GM12801 (cell line): ENCODE data around the gene TEAD1.

Experiments
- TF ChIP-seq, protein P1 (sequence below): IDR thresholded peaks from one replicate; pipeline ENCODE4 v1.5.1; 2011; ENCODE audit warnings: control low read depth; ENCODE audit not compliant: insufficient read length; ENCODE audit errors: extremely low read depth

The TEAD1 gene

DNA sequence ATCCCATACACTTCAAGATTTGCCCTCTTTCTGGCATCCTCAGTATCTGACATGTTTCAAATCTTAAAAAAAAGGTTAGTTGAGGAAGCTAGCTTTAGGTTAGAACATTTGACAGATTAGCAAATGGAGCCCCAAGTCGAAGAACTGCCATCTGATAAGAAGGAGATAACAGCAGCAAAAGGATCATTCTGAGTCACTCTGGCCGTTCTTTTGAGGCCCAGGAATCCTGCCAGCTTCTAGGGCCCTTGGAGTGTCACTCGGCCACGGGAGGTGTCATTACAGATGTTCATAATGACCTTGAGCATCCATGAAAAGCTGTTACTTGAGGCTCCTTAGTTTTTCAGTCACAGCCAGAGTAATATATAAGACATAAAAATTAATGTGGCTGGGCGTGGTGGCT, 202.8 kb downstream of the TEAD1 start:
- TF ChIP-seq, protein P1, sequence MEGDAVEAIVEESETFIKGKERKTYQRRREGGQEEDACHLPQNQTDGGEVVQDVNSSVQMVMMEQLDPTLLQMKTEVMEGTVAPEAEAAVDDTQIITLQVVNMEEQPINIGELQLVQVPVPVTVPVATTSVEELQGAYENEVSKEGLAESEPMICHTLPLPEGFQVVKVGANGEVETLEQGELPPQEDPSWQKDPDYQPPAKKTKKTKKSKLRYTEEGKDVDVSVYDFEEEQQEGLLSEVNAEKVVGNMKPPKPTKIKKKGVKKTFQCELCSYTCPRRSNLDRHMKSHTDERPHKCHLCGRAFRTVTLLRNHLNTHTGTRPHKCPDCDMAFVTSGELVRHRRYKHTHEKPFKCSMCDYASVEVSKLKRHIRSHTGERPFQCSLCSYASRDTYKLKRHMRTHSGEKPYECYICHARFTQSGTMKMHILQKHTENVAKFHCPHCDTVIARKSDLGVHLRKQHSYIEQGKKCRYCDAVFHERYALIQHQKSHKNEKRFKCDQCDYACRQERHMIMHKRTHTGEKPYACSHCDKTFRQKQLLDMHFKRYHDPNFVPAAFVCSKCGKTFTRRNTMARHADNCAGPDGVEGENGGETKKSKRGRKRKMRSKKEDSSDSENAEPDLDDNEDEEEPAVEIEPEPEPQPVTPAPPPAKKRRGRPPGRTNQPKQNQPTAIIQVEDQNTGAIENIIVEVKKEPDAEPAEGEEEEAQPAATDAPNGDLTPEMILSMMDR = no peak

DNA sequence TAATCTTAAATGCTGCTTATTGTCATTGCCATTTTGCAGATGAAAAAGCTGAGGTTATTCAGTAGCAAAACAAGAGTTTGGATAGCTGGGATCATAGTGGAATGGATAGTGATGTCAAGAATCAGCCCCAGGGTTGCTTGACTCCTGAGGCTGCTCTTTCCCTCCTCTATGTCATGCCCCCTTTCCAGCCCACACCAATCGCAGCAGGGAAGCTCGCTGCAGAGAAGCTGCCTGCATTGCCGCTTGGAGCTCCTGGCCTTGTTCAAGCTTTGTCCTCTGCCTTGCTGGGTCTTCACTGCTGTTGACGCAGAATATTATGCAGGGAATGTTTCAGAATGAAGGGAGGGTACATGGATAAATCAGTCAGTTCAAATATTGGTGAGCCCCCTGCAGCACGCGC, 206.1 kb downstream of the TEAD1 start:
- TF ChIP-seq, protein P1 = no peak

DNA sequence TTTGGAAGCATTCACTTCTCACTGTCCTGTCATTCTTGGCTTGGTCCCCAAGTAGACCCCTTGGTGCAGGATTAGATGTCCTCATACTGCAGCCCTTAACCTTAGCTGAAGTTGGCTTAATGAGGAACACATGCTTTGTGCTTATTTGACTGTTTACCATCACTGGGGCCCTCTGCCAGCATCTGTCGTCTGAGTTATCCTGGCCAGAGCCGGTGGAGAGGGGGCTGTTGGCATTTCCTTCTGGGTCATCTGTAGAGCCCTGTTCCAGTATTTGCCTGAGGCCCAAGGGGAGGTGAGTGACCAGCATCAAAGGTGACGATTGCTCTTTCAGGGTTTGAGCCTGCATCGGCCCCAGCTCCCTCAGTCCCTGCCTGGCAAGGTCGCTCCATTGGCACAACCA, 208.4 kb downstream of the TEAD1 start:
- TF ChIP-seq, protein P1 = no peak

DNA sequence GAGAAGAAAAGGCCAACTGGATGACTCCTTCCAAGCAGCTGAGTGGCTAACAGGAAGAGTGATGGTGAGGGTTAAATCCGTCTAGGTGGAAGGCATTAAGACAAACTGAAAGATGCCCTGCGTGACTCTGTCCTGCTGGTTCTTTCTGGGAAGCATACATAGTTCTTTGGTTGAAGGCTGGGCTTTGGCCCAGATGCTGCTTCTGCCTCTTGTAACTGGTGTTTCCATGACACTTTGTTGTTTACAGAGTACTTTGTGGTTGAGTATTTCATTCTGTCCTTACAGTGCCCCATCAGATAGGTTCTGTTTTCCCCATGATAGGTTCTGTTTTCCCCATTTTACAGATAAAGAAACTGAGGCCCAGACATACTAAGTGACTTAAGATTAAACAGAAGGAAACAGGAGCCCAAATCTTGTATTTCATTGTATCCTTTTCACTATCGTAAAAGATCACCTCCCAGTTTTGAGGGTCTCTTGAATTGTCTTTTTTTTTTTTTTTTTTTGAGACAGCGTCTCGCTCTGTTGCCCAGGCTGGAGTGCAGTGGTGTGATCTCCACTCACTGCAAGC, 210.6 kb downstream of the TEAD1 start:
- TF ChIP-seq, protein P1 = no peak

DNA sequence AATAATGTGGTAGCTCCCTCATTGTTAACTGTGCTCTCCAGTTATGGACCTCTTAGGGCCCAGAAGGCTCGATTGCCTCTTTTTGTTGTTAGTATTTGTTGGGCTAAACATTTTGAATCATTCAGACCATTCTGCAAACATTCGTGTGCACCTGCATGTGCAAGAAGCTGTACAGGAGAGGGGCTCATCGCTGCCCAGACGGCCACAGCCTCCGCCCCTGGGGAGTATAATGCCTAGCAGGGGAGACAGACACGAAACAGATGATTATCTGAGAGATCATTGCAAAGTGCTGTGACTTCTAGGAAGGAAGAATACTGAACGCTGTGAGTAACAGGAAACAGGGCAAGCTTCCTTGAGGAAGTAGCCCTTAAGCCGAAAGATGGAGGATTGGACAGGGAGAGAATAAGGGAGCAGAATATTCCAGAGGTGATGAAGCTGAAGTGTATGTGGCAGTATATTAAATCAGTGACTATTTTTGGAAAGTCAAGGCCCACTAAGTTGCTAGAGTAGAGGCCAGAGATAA, 211.6 kb downstream of the TEAD1 start:
- TF ChIP-seq, protein P1 = no peak

DNA sequence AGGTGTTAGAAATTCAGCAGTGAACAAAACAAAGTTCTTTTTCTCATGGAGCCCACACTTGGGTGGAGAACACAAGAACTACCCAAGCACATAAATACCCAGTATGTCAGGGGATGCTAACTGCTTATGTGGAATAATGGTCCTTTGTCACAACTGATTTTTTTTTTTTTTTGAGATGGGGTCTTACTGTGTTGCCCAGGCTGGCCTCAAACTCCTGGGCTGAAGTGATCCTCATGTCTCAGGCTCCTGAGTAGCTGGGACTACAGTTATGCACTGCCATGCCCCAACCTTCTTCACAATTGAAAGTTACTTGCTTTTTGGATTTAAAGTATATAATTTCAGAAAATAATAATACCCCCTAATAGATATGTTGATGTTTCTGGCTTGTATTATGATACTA, 212.3 kb downstream of the TEAD1 start:
- TF ChIP-seq, protein P1 = no peak

DNA sequence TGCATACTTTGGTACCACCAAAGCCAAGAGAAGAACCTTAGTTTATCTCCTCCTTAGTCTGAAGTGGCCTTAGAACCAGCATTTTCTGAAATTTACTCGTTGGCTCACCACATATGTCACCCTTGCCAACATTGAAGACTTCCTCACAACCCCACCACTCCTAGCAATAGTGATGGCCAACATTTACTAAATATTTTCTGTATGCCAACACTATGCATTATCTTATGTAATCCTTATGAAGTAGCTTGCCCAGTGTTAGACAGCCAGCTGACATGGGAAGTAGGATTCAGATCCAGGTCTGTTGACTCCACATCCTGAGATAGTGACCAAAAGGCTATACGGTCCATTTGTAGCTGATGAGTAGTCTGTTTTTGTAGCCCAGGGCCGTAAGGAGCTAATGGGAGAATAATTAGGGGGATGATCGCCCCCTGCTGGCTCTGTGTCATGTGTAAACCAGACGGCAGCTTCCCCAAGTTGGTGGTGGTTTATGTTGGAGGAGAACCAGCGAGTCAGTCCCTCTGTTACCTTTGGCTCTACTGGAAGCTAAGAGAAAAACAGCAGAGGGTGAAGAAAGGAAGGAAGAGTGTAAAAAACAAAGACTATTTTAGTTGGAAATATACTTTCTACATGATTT, 214.4 kb downstream of the TEAD1 start:
- TF ChIP-seq, protein P1 = no peak
